Keratinocyte (primary cell): ENCODE data around the gene GRK5. TPM values are rescaled to one million over a fixed set of nuclear protein-coding genes. Genes with fewer than 3 reads are reported as not detected.

ENCODE experiments used
- DNase-seq: peaks from one replicate; pipeline ENCODE4 v3.0.0-alpha.2; 2011; ENCODE audit warnings: low read depth, missing footprints, low spot score
- FAIRE-seq: peaks from 2 replicates; lab custom pipeline; 2011; peaks lifted over from hg19 to GRCh38; lab: Jason Lieb, UNC
- H2AFZ ChIP-seq: 2 replicates; pipeline ENCODE4 v1.6.0; 2012; ENCODE audit warnings: low read length, control low read depth, inconsistent platforms; ENCODE audit not compliant: control insufficient read depth
- H3K27ac ChIP-seq: 2 replicates; pipeline ENCODE4 v1.5.1; 2011; ENCODE audit warnings: low read length; ENCODE audit not compliant: control insufficient read depth, insufficient read depth
- H3K27me3 ChIP-seq: 3 replicates; pipeline ENCODE4 v1.6.0; 2011; ENCODE audit warnings: low read length; ENCODE audit not compliant: control insufficient read depth, insufficient read depth; ENCODE audit errors: extremely low read depth
- H3K36me3 ChIP-seq, 2 experiments: 2 replicates in 1 of 2; 3 replicates in 1 of 2; pipeline ENCODE4 v1.5.1; 2011; ENCODE audit warnings: low read length in 2 of 2, mild to moderate bottlenecking in 1 of 2; ENCODE audit not compliant: control insufficient read depth in 2 of 2, insufficient read depth in 2 of 2; ENCODE audit errors: extremely low read depth in 1 of 2
- H3K4me1 ChIP-seq: 3 replicates; pipeline ENCODE4 v1.5.1; 2011; ENCODE audit warnings: low read length; ENCODE audit not compliant: control insufficient read depth, insufficient read depth; ENCODE audit errors: extremely low read depth
- H3K4me2 ChIP-seq: 3 replicates; pipeline ENCODE4 v1.6.0; 2011; ENCODE audit warnings: low read depth, low read length; ENCODE audit not compliant: control insufficient read depth, insufficient read depth; ENCODE audit errors: extremely low read depth
- H3K4me3 ChIP-seq, 3 experiments: fragments of 200-600 bp in 1 of 3; sonication (generic) in 1 of 3; 2 replicates in 2 of 3; 3 replicates in 1 of 3; pipeline ENCODE4 v1.5.1; 2011 to 2016; ENCODE audit warnings: low read length in 3 of 3, mild to moderate bottlenecking in 3 of 3, control low read depth in 2 of 3, inconsistent platforms in 1 of 3, low read depth in 1 of 3, mixed read lengths in 1 of 3, mixed run types in 1 of 3, moderate library complexity in 1 of 3; ENCODE audit not compliant: control insufficient read depth in 2 of 3, insufficient read depth in 2 of 3; ENCODE audit errors: extremely low read depth in 1 of 3
- H3K79me2 ChIP-seq: 2 replicates; pipeline ENCODE4 v1.6.0; 2012; ENCODE audit warnings: low read length; ENCODE audit not compliant: control insufficient read depth, insufficient read depth
- H3K9ac ChIP-seq: 3 replicates; pipeline ENCODE4 v1.6.0; 2011; ENCODE audit warnings: low read length; ENCODE audit not compliant: control insufficient read depth, insufficient read depth; ENCODE audit errors: extremely low read depth
- H3K9me1 ChIP-seq: 3 replicates; pipeline ENCODE4 v1.6.0; 2011; ENCODE audit warnings: low read length; ENCODE audit not compliant: control insufficient read depth, insufficient read depth; ENCODE audit errors: extremely low read depth
- H3K9me3 ChIP-seq: 2 replicates; pipeline ENCODE4 v1.5.1; 2012; ENCODE audit warnings: low read depth, low read length; ENCODE audit not compliant: control insufficient read depth
- H4K20me1 ChIP-seq: 3 replicates; pipeline ENCODE4 v1.6.0; 2011; ENCODE audit warnings: low read length; ENCODE audit not compliant: control insufficient read depth, insufficient read depth; ENCODE audit errors: extremely low read depth
- CTCF ChIP-seq, 3 experiments: IDR thresholded peaks in 1 of 3; conservative IDR thresholded peaks in 1 of 3; optimal IDR thresholded peaks in 1 of 3; 2 replicates in 2 of 3; 3 replicates in 1 of 3; pipeline versions ENCODE3 to v1.5.1; 2011; ENCODE audit warnings: low read length in 3 of 3, mild to moderate bottlenecking in 3 of 3, moderate library complexity in 2 of 3, control low read depth in 1 of 3, inconsistent platforms in 1 of 3; ENCODE audit not compliant: insufficient read depth in 2 of 3; ENCODE audit errors: extremely low read depth in 1 of 3
- EZH2 ChIP-seq: IDR thresholded peaks from one replicate; pipeline ENCODE4 v1.6.1; 2012; ENCODE audit warnings: inconsistent platforms, mild to moderate bottlenecking, low read length, moderate library complexity
- dilution Hi-C: fragments of 300-500 bp; cut with MboI; formaldehyde crosslinking; loops from one replicate; pipeline ENCODE4 v1.7.0; 2020; ENCODE audit warnings: low sequenced_read_pairs; ENCODE audit not compliant: extremely low pct_ligation_motif_present
- polyA plus RNA-seq, 5 experiments: library from polyadenylated mRNA; depleted of rRNA in 3 of 5; stranded (reverse) in 3 of 5; stranded (forward) in 1 of 5; unstranded in 1 of 5; fragments of >200 nt; gene quantifications; 1 replicate in 1 of 5; 2 replicates in 3 of 5; 3 replicates in 1 of 5; pipeline versions ENCODE4 v1.2.1 to v1.2.3, GENCODE V29; 2011 to 2012; ENCODE audit warnings: missing spikeins in 2 of 5, low read depth in 1 of 5, low replicate concordance in 1 of 5

Gene GRK5
- polyA plus RNA-seq, 1 donor (not counting 4 experiments of a cell fraction or from before 2014, with no cell fraction given), result 7.6 TPM

GRCh38 chr10:119448628-119449584 lies 241.5 kb downstream of the GRK5 start:
- dilution Hi-C loops, result no loop called here
- no peak overlapping the region for H2AFZ ChIP-seq
- H3K4me3 ChIP-seq, result no peak overlapping the region
- DNase-seq, result no peak
- TF ChIP-seq CTCF (optimal IDR thresholded peaks at IDR 0.05 in 1 of 3, IDR thresholded peaks at IDR 0.05 in 1 of 3, conservative IDR thresholded peaks at IDR 0.05 in 1 of 3; ENCODE audit: extremely low read depth in 1 of 3, insufficient read depth in 2 of 3, low read length in 3 of 3), result no peak
- TF ChIP-seq EZH2, result no peak
- no peak overlapping the region for H3K9ac ChIP-seq
- H3K36me3 ChIP-seq, result no peaks in the 10 kb centered on the region
- no peak for FAIRE-seq
- peaks cover 4% of the 10 kb centered on the region for H3K4me1 ChIP-seq
- no peaks in the 10 kb centered on the region for H3K27me3 ChIP-seq
- no peaks in the 10 kb centered on the region for H3K9me3 ChIP-seq
- no peak overlapping the region for H3K4me2 ChIP-seq
- no peaks in the 10 kb centered on the region for H4K20me1 ChIP-seq
- no peaks in the 10 kb centered on the region for H3K9me1 ChIP-seq
- H3K27ac ChIP-seq, result no peak overlapping the region
- H3K79me2 ChIP-seq, result no peaks in the 10 kb centered on the region

GRCh38 chr10:119449760-119450461 lies 242.5 kb downstream of the GRK5 start:
- Histone ChIP-seq H3K9me1 (no peaks in the 10 kb centered on the region), H2AFZ (no peak overlapping the region), H4K20me1 (no peaks in the 10 kb centered on the region), H3K27ac (no peak overlapping the region), H3K27me3 (no peaks in the 10 kb centered on the region), H3K4me1 (peaks cover 4% of the 10 kb centered on the region), H3K4me2 (no peak overlapping the region), H3K4me3 (no peak overlapping the region), H3K9me3 (no peaks in the 10 kb centered on the region), H3K79me2 (no peaks in the 10 kb centered on the region), H3K9ac (no peak overlapping the region), H3K36me3 (no peaks in the 10 kb centered on the region)
- FAIRE-seq (no peak), DNase-seq (no peak)
- dilution Hi-C loops, result no loop called here
- TF ChIP-seq CTCF (optimal IDR thresholded peaks at IDR 0.05 in 1 of 3, IDR thresholded peaks at IDR 0.05 in 1 of 3, conservative IDR thresholded peaks at IDR 0.05 in 1 of 3; ENCODE audit: extremely low read depth in 1 of 3, insufficient read depth in 2 of 3, low read length in 3 of 3) (no peak), EZH2 (no peak)
